Endothelial cell of hepatic sinusoid (primary cell): ENCODE results near the gene PCDH18.
"Not testable (repeated sequence)": the region's sequence is repeated elsewhere in the genome, so short reads cannot be mapped to it uniquely, and the experiment has no call there.

Source experiments
- in situ Hi-C: cut with HindIII; loops from 2 replicates; pipeline ENCODE4 v1.10.0; 2017; ENCODE audit warnings: low sequenced_read_pairs

PCDH18 gene

DNA sequence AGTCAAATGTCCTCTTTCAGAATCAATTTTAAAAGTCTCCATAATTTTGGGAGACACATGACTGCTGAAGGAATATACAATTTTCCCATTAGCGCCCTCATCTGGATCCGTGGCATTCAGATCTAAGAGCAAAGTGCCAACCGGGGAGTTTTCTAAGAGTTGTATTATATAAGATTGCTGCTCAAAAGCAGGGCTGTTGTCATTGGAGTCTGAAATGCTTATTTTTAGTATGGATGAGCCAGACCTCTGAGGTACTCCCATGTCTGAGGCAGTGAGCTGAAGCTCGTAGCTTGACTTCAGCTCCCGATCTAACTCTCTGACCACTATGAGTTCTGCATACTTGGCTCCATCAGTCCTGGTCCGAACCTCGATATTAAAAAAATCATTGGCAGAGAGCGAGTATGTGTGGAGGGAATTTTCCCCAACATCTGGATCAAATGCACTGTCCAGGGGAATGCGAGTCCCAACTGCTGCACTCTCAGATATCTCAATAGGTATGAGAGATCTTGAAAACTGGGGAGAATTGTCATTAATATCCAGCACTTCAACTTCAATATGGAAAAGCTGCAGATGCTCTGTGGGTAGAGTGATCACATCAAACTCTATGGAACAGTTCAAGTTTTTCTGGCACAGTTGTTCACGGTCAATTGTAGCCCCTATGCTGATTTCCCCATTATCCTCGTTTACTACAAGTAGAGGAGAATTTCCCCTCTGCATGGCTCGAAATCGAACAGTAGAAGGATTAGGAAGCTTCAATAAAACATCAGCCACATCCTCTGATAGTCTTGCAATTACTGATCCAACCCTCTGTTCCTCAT is 917 bp downstream of the PCDH18 start:
- in situ Hi-C loops, result loop anchor here (10.0 kb wide), 1 partner anchor 227 kb away; no protein-coding TSS in a partner anchor

DNA sequence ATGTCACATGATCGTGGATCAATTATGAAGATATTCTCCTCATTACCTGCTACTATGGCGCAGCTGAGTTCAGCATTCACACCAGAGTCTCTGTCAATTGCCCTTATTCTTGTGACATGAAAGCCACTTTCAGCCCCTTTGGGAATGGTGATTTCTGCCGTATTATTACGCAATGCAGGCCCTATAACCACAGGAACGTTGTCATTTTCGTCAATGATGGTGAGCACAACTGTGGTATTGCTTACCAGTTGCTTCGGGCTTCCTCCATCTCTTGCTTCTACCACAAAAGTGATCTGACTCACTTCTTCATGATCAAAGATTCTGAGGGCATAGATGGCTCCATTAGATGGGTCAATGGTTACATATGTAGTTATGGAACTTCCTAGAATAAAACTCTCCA is 2.1 kb downstream of the PCDH18 start:
- in situ Hi-C loops, result loop anchor here (10.0 kb wide), 1 partner anchor 225 kb away; no protein-coding TSS in a partner anchor

DNA sequence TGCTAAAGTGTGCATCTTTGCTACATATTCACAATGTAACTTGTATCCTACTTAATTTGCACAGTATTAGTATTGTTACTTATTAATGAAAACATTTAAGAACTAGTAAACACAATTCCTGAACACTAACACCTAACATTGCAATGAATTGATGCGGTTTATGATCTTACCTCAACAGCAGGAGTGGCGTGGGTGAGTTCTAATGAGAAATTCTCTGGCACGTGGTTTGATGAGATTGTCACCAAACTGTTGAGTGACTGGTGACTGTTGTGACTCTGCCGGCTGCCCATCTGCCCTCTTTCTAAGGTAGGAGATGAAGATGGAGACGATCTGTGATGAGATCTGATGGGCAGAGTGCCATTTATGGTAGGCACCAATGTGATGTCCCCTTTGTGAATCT is 2.9 kb downstream of the PCDH18 start:
- in situ Hi-C loops, result no loop called here

DNA sequence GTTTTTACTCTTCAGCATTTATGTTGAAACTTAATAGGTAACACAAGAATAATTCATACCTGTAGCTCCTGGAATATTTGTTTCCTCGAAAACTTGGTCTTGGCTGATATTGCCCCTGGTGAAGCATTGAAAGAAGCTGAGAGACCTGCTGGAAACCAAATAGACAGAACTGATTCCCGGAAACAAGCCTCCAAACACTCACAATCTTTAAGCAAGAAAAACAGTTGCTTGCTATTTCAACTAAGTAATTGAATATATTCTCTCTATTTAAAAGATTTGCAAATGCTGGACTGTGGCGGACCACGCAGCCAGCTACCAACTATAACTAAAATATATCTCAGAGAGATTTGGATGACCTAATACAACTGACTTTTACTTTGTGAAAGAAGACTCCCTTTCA is 3.6 kb downstream of the PCDH18 start:
- in situ Hi-C loops, result no loop called here

DNA sequence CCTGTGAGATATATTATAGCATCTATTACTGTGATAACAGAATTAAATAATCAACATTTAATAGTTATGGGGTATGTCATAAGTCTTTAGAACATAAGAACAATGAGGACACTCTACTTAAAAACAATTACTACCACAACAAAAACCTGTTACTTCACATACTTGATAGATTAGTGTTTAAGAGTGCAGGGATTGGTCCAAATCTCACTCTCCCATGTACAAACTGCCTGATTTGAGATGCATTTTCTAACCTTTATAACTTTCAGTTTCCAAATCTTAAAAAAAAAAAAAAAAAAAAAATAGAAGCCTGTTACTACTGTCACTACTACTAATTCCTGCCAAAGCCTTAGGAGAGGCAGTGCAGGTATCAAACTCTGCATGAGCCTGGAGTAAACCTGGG is 5.6 kb downstream of the PCDH18 start:
- in situ Hi-C loops, result no loop called here

DNA sequence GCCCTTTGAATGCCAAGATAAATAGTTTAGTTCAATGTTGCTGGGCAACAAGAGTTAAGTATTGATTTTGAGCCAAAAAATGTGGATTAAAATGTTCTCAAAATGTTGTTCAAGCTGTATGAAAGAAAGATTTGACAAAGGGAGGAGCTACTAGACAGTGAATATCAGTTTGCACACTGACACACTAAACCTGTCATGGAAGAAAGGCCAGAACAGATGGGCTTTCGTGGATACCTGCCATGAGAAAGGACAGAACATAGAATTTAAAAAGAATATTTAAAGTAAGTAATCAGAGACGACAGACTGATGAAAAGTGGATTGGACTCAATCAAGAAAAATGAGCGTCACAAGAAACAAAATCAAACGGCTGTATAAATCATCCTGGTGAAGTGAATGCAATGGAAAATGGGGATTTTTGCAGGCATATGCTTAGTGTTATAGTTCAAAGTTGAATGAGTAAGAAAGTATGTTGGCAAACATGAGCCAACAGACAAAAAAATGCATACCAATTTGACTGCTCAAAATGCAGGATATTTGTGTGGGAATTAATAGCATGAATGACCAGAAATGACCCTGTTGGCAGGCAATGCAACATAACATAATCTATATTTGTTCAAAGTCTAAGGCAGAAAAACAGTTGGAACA is 7.4 kb downstream of the PCDH18 start:
- in situ Hi-C loops, result no loop called here

DNA sequence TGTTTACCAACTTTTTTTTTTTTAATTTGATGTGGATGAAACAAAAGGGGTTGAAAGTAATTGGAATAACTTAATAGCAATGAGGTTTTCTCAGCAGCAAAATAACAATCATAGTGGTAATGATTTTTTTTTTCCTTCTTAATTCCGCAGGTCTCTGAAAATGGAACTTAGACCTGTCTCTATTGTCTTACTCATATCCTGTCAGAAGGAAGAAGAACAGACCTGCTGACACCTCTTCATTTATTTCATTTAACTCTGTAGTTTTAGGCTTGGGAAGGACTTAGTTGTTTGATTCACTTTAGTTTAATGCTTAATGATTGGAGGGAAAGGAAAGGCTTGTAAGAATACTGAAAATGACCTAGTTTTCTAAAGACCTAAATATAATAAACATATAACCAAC is 9.0 kb downstream of the PCDH18 start:
- in situ Hi-C loops, result no loop called here

DNA sequence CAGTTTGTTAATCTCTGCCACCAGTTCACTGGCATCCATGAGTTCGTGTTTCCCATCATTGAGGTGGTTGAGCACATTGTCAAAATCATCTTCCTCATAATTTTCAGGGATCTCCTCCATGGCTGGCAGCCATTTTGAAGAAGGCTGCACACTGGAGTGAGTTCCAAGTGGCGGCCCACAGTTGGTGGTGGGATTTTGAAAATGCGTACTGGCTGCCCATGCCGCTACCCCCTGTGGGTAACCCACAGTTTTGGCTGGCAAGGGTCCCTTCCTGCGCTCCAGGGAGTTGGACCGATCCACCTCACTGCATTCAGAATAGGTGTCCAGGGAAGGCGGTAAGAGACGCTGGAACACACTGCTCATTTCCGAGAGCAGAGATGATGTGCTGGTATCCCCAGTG is 11.2 kb downstream of the PCDH18 start:
- in situ Hi-C loops, result no loop called here

DNA sequence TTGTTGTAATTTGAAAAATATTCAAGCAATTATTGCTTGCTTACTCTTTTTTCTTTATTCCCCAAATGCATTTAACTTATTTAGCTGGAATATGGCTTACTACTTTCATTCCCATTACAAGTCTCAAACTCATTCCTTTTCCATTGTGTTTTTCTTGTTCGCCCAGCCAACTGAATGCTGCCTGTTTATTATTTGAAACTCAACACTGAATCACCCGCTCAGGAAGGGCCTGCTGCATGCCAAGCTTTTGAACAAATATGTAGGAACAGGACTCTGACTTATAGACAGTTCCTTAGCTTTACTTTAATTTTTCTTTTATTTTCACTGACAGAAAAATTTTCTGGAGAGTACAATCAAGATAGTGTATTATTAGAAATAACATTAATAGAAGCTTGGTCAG is 12.9 kb downstream of the PCDH18 start:
- in situ Hi-C loops, result no loop called here

DNA sequence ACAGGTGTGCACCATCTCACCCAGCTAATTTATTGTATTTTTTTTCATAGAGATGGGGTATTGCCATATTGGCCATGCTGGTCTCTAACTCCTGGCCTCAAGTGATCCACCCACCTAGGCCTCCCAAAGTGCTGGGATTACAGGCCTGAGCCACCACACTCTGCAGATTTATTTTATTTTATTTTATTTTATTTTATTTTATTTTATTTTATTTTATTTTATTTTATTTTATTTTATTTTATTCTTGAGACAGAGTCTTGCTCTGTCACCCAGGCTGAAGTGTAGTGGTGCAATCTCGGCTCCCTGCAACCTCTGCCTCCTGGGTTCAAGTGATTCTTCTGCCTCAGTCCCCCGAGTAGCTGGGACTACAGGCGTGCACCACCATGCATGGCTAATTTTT is 15.0 kb downstream of the PCDH18 start:
- in situ Hi-C loops, result not testable (repeated sequence)

DNA sequence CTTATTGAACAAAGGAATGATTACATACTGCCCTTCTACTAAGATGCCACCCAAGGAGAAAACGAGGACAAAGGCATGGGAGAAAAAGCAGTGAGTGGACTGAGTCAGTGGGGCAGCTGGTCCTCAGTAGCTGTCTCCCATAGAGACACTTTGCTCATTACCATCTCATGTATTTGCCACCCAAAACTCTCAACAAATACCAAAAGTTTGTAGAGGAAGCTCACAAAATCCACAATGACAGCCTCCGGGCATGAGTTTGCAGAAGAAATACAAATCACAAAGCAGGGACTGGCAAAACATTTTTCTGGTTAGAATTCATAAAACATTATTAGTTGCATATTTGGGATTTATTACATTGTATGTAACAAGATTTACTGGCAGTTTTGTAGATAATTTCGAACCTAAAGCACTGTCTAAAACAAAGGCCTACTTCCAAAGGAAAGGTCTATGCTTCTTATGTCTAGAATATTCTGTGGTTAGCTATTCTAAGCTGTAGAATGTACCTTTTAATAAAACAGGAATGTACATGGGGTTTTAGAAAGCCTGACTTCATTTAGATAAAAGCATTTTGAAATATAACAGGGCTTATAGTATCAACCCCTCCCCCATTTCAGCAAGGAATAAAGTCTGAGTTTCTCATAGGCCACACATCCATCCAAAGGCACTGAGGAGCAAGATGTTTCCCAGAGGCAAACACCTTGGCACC is 17.7 kb downstream of the PCDH18 start:
- in situ Hi-C loops, result no loop called here

DNA sequence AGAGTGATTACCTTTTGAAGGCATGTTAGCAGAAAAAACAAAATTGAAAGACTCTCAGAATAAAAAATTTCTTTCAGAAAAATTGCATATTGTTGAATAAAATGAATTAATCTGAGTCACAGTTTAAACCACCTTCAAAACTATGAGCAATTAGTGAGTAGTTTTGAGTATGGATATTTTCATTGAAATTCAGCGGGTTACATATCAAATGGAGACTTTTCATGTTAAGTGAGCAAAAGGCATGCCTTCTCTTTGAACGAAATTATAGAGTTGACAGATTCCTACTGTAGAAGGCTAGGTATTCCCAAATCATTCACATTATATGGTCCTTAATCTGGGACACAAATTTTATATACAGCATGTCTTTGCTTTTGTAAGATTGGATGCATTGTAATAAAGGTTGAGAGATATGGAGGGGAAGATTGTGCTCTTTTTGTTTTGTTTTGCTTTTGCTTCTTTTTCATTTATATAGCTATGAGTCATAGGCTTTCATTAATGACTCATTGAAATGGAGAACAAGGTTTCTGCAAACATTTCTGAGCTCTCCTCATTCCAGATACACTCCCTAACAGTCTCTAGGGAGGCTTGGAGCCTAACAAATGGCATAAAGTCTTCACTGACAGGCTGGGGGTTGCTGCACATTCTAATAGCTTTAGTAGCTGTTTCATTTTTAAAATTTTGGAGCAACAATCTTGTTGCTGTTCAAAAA is 21.6 kb downstream of the PCDH18 start:
- in situ Hi-C loops, result no loop called here

DNA sequence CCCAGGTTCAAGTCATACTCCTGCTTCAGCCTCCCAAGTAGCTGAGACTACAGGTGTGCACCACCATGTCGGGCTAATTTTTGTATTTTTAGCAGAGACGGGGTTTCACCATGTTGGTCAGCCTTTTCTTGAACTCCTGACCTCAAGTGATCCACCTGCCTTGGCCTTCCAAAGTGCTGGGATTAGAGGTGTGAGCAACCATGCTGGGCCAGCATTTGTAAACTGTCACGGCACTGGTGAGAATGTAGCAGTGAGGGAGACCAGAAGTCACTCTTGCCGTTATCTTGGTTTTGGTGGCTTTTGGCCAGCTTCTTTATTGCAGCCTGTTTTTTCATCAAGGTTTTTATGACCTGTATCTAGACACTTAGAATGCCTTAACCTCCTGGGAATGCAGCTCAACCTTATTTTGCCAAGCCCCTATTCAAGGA is 22.4 kb downstream of the PCDH18 start:
- in situ Hi-C loops, result no loop called here

DNA sequence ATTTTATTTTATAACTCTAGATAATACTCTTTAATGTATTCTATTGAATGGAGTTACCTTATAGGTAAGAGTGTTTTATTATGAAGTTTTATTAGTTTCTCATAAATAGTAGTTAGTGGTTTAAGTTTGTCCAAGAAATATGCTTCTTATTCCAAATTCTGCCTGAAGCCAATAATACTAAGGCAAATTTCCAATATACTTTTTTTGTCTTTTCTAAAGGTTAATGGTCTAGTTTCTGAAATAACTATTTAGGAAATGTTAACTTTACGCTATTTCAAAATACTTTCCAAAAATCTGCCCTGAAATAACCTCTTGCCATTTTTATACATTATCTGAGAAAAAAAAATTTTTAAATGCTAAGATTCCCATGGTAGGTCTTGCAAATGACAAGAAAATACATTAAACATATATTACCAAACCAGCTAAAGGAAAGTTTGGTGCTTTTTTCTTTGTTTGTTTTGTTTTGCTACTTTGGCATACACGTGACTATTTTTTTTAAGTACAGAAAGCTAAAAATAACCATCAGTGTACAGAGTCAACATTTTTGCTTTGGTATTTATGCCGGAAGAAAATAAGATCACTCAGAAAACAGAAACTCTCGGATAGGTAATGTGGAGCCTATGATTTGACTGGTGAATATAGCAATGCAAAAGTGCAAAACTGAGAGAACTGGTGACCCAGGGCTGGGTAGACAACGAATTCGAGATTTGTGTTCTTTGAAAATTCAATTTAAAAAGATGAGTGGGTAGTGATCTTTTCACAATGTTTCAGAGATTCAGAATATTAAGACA is 29.8 kb downstream of the PCDH18 start:
- in situ Hi-C loops, result no loop called here

DNA sequence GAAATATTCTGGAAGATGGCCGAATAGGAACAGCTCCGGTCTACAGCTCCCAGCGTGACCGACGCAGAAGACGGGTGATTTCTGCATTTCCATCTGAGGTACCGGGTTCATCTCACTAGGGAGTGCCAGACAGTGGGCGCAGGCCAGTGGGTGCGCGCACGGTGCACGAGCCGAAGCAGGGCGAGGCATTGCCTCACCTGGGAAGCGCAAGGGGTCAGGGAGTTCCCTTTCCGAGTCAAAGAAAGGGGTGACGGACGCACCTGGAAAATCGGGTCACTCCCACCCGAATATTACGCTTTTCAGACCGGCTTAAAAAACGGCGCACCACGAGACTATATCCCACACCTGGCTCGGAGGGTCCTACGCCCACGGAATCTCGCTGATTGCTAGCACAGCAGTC is 36.0 kb downstream of the PCDH18 start:
- in situ Hi-C loops, result not testable (repeated sequence)

DNA sequence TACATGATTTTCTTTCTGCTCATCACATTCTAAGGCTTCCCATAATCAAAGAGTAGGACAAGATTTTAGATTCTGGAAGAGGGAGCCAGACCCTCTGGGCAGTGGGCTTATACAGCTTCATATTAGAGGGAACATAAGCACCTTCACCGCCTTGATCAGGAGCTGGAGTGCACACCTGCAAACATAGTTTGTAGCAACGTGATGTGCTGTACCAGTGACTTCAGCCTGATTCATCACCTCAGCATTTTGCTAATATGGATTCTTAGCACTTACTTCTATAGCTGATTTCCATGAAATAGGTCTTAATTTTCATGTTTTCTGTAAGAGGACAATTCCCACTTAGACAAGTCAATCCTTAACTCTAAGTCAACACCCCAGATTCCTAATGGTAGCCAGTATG is 36.7 kb downstream of the PCDH18 start:
- in situ Hi-C loops, result no loop called here

DNA sequence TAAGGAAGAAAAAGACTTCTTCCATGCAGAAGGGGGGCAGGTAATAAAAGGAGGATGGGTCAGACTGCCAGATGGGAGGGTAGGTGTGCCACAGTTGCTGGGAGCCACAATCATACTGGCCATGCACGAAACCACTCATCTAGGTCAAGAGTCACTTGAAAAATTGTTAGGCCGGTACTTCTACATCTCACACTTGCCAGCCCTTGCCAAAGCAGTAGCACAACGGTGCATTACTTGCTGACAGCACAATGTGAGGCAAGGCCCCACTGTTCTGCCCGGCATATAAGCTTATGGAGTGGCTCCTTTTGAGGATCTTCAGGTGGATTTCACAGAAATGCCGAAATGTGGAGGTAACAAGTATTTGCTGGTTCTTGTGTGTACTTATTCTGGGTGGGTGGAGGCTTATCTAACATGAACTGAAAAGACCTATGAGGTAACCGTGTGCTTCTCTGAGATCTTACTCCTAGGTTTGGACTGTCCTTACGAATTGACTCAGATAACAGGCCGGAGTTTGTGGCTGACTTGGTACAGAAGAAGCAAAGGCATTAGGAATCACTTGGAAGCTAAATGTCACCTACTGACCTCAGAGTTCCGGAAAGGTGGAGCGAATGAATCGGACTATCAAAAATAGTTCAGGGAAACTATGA is 48.9 kb downstream of the PCDH18 start:
- in situ Hi-C loops, result not testable (repeated sequence)

DNA sequence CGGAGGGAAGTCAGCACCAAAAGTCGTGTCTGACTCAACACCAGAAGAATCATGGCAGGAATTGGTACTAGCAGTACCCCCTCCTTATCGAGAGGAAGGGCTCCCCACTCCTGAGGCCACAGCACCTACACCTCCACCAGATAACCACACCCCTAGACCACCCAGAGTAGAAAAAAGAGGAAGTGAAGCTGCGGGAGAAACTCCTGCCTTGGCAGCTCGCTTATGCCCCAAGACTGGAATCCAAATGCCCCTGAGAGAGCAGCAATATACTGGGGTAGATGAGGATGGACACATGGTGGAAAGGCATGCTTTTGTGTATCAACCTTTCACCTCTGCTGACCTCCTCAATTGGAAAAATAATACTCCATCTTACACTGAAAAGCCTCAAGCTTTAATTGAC is 52.6 kb downstream of the PCDH18 start:
- in situ Hi-C loops, result not testable (repeated sequence)

DNA sequence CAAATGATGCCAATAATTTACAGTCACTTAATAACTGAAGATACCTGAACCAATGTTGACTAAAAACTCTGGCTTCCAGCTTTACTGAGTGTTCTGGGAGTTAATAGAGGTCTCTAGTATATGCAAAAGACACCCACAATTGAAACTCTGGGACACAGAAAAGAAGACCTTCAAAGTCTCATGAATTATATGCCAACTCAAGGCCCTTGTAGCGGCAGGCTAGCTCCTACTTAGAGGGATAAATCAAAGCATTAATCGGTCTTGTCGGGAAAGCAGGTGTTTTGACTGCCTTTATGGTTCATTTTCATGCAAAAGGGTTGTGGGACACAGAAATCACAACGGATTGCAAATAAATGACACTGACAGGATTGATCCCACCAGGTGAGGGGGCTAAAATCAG is 55.9 kb downstream of the PCDH18 start:
- in situ Hi-C loops, result no loop called here
